NCI-H2107 treated with DMSO at 0.1 percent for 48 hours (cell line): ENCODE data around the gene PDE9A.

Source experiments
- DNase-seq: peaks from one replicate; lab custom pipeline; 2025; ENCODE audit not compliant: unreplicated experiment; lab: John Stamatoyannopoulos, UW

Gene PDE9A

DNA sequence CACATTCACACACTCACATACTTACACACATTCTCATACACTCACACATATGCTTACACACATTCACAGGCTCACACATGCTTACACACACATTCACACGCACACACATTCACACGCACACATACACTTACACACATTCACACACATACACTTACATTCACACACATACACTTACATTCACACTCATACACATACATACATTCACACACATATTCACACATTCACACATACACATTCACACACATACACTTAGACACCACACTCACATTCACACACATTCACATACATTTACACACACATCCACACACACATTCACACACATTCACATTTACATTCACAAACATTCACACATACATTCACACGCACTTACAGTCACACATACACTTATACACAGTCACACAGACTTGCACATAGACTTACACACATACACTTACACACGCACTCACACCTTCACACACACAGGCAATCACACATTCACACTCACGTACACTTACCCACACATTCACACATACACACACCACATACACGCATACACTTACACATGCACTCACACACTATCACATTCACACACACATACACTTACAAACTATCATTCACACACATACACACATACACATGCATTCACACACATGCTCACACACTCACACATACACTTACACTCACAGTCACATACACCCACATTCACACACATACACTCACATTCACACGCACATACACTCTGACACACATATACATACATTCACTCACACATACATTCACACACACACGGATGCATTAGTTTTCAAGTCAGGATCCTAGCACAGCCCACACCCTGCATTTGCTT, 16.8 kb downstream of the PDE9A start:
- DNase-seq: no peak

DNA sequence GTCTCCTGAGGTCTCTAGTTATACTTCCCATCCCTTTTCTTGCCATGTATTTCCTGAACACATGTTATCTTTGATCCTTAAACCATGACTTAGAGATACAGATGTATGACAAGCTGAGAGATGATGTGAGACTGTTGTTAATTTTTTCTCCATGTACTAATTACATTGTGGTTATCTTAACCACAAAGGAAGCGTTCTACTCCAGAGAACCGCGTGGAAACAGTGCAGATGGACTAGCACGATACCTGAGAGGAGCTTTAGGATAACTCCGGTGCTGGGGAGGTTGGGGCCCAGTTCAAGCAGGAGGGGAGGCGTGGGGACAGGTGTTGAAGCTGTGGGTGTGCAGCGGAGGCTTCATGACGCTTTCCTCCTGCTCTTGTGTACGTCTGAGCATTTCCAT, 17.5 kb downstream of the PDE9A start:
- peak; percentile 65 for DNase-seq

DNA sequence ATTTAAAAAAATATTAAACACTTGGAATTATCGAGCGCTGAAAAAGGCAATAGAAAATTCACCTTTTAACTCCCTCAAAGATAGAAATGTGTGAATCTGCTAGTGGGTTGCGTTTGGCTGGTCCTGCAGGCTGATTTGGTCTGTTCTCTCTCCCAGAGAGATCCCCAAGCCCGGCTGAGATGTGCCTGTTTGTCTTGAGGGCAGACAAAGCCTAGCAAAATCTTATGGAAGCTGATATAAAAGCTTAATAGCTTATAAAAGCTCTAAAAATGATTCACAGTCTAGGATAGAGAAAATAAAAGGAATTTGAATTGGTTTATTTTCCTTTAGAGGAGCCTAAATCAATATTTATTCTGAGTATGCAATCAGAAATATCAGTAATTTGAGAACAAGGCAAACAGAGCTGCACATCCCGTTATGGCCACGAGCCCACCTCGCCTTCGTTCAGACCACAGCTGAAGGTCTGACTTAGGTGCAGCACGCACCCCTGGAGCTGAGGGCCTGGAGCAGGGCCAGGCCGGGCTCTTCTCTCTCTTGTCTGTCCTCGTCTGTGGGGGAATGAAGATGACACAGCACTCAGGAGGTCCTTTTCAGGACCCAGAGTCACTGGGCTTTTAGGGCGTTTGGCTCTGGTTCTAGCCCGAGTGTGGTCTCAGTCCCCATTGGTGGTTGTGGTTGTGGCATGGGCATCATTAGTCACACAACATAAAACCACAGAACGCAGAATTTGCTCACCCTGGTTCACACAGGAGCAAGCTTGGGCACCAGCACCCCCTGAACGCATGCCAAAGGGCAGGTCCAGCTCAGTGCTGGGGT, 18.6 kb downstream of the PDE9A start:
- no peak for DNase-seq

DNA sequence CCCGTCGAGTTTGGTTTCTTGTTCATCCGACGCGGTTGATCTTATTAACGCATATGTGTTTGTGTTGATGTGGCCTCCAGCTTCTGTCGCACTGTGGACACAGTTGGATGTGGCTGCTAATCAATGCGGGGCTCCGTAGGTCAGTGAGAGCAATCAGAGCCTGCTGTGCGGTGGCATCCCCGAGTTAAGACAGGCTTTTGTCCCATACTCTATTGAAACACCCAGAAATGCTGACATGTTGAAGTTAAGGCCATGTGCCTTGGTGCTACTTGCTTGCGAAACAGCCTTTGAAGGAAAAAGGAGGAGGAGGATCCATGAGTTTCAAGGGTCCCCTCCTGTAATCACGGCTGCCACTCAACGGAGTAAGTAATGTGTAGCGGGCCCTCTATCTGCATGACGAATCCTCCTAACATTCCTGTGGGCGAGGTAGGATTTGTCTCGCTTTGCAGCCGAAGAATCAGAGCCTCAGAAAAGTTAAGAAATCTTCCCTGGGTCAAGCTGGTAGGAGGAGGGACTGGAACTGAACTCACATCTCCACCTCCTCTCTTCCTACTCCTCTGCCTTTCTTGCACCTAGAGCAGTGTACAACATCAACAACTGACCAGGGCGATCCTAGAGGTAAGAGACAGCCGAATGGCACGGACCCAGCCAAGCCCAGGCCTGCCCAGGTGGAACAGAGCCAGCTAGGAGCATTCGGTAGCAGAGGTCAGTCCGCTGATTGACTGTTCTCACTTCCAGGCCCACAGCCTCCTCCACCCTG, 19.5 kb downstream of the PDE9A start:
- DNase-seq: no peak

DNA sequence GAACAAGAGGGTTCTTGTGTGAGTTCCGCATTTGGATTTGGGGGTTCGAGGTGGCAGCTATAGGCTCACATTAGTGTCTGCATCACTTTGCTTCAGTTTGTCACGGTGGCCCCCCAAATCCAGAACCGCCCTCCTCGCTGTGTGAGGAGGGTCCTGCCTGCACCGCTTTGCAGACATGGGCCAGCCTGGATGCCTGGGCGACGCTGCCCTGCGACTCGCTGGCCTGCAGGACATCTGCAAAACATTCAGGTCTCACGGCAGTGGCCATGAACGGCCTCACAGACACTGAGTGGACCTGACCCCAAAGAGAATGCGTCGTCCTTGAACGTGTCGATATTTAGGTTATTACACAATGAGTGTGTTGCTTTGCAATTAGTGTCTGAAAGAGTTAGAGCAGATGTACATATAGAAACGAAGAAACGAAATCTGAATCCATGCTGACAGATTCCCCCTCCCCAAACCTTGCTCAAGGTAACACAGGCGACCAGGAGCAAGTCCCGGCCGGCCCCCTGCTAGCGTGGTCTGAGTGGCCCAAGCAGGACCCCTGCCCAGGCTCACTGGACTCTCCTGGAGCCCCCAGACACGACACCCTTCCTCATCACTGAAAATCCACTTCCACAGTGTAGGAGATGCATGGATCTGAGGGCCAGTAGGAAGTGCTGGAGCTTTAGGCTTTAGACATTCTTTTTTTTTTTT, 20.4 kb downstream of the PDE9A start:
- no peak for DNase-seq

DNA sequence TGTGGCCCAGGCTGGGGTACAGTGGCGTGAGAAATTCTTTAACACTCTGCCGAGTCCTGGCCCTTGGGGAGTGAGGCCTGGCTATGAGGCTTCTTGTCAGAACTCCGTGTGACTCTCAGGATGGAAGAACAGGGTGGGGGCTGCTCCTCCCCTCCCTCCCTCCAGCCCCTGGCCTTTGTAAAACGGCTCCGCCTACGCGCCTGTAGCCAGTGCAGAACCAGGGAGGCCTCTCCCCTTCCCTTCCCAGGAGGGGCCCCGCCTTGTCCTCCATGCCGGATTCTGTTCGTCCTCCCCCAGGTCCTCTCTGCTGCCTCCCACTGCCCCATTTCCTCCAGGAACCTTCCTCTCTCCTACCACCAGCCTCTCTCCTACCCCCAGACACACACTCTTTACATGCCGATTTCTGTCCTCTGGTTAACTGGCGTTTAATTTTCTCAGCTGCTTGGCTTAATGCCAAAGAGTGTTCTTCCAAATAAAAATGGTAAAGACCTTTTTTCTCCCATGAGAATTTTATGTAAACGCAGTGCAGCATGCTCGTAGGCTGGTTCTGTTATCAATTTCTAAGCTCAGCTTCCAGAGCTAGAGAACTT, 21.0 kb downstream of the PDE9A start:
- DNase-seq: no peak

DNA sequence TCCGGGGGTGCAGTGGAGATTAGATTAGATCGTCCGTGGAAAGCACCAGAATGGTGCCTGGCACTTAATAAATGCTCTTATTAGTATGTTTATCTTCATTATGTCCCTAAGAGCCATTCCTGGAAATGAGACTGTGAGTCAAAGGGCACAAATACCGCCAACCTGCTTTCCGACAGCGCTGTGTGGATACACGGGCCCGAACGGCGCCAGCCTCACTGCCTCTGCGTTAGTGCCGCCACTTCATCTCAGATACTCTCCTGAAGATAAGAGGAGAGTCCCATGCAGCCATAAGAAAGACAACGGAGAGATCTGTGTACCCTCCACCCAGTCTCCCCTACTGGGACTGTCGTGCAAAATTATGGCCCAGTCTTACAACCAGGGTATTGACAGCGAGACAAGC, 22.0 kb downstream of the PDE9A start:
- no peak for DNase-seq

DNA sequence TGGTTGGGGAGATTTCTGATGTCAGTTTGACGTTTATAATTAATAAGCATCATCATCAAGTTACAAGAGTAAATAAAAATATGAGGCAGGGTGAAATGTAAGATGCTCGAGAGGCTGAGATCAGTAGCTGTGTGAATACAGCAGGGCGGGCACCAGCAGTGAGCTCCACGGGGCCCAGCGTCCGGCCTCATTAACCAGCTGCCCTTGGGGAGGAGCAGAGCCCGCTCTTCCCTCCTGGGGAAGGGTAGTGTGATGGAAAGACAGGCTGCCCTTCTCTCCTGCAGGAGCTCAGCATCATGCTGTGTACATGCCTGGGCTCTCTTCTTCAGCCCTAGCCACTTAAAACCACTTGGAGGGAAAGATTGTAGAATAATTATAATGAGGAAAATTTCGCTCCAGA, 23.4 kb downstream of the PDE9A start:
- DNase-seq: no peak

DNA sequence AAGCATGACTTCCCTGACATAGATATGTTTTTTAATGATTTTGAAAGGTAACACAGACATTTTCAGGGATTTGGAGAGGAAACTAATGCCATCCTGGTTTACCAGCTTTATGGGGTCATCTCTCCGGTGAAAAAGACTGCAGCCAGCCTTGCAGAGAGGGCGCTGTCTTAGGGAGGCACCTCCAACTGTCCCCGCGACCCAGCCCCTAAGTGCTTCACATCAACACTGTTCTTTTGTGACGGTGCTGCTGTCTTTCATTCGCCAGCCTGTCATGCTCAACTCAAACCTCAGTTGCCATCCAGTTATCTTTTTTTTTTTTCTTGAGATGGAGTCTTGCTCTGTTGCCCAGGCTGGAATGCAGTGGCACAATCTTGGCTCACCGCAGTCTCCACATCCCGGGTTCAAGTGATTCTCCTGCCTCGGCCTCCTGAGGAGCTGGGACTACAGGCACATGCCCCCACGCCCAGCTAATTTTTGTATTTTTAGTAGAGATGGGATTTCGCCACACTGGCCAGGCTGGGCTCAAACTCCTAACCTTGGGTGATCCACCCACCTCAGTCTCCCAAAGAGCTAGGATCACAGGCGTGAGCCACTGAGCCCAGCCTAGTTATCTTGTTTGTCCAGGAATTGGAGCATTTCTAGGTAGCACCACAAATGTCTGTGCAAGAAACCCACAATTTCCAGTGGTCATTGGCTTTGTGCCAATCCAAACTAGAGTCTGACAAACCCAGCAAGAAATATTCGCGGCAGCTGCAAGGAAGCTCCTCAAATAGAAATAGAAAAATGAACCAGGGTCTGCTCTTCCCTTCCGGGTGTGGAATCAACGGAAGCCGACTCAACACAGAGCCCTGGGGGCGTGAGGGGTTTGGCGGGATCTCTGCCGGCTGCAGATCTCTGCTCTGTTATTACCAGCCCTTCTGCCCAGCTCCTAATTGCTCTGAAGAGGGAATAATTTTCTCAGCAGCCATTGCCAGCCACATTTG, 24.2 kb downstream of the PDE9A start:
- DNase-seq: no peak

DNA sequence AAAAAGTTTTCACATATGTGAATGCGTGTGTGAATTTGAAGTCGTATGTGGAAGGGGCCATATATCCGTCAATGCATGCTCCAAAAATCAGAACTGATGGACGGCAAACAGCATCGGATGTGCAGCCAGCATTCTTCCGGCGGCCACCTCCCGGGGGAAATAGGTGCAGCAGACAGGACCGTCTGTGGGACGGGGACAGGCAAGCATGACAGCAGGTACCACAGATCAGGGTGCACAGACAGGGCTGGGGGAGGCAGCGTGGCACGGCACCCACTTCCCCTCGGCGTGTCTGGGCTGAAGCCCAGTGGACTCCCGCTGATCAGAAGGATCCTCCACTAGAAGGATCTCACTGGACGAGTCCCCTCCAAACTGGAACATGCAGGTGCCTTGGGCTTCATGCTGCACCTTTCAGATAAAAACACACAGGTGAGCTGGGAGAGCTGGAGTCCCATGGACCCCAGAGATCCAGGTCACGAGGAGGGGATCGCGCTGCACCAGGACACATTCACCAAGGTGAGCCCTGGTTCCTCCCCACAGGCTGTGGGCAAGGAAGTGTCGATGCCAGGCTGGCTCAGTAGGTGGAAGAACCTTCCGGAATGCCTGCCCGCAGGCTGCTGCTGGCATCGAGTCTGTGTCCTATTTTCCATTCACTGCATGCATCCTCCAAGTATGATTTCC, 25.3 kb downstream of the PDE9A start:
- no peak for DNase-seq

DNA sequence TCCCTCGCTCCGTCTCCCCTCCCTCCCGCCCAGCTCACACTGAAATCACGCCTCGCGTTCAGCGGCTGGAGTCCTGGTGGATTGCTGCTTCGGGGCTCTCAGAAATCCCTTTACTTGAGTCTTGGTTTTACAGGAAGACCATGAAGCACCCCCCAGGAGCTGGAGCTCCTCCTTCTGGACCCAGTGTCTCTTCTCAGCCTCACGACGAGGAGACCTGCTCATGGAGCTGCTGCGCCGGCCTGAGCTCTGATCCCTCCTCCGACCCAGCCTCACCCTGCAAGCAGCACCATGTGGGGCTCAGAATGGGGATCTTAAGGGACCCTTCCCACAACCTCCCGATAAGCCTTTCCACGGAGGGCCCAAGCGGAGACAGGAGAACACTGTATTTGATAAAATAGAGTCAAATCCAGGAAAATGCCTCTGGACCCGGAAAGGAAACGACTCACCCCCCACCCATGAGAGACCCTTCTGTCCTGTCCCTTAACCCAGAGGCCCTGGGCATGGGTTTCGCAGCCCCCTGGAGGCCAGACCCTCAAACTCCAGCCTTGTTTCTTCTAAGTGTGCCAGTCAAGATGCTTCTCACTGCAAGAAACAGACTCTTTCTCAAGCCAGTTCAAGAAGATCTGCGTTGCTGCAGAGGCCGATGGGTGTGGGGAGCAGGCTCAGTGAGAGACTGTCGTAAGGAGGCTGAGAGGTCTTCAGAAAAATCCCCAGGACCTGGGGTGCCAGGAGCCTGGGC, 26.1 kb downstream of the PDE9A start:
- DNase-seq: no peak

DNA sequence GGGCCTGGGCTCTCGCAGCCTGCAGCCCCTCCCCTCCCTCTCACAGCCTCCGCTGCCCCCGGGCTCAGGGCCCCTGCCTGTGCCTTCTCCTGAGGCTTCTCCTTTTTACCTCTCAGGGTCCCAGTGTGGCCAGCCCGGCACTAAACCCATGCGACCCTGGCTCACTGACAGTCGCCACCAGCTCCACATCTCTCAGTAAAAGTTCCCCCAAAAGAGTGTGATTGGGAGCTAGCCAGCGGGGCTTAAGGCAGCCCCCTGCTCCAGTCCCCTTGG, 26.6 kb downstream of the PDE9A start:
- no peak for DNase-seq

DNA sequence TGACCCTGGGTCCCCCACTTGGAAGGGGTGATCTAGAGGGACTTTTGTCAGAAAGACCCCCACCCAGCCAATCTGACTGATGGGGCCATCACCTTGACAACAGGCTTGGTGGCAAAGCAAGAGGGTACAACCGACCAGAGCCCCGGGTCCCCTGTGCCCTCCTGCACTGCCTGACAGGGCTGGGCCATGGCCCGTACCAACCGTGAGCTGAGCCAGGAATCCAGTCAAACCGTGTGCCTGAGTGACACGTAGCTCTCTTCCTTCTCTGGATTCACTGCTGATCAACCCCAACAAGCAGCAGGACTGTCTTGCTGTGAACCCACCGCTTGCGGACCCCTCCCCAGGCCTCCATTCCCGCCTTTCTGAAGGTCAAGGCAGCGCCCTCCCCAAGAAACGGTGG, 27.0 kb downstream of the PDE9A start:
- DNase-seq: no peak

DNA sequence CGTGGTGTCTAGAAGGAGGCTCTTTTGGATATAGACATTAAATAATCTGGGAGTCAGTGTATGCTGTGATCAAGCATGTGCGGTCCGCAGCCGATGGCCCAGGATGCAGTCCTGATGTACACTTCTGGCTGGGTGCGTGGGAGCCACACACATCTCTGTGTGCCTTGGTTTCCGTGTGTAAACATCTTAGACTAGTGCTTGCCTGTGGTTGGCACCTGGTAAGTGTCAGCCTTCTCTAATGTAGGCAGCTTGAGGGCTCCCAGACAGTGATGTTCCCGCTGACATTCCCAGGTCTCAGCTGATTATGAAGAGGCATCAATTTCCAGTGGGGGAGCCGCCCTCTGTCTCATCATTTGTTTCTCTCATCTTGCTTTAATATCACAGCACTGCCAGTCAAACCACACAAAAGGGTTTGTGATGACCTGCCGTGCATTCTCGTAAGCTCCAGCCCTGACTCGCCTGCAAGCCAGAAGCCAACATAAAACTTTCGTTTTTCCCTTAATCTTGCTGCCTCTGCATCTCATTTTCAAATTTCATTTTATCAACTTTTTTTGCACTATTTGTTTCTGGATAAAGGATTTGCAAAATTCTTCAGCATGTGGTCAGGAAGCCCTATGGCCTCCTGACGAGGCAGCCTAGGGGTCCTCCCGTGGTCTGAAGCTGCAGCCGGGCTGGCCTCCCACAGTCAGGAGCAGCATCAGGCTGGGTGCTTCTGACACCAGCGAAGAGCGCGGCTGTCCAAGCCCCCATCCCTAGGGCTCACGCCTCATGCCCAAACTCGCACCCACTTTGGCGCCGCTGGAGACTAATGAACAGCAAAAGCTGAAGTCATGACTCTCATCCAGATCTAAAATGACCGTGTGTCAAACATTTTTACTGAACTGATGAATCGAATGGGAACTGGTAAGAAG, 28.1 kb downstream of the PDE9A start:
- no peak for DNase-seq

DNA sequence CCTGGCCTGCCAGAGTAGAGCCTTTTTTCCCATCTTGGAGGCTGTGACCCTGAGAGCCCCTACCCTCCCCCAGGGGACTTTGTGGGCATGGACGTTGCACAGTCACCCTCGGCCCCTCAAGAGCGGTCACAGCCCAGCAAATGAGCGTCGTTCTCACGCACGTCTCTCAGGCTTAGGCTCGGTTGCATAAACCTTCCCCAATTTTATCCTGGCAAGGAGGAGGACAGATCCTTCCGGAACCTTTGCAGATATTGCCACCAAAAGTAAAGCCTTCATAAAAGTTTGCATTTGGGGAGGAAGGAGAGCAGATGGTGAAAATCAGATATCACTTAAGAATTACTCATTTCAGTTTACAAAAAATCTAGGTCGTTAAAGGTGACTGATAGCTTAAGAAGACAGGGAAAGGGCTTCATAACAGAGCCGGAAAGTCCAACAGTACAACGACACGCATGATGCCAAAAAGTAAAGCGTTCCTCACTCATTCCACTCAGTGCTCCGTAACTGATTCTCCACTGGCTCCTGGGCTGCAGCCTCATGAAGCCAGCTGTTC, 29.3 kb downstream of the PDE9A start:
- no peak for DNase-seq

DNA sequence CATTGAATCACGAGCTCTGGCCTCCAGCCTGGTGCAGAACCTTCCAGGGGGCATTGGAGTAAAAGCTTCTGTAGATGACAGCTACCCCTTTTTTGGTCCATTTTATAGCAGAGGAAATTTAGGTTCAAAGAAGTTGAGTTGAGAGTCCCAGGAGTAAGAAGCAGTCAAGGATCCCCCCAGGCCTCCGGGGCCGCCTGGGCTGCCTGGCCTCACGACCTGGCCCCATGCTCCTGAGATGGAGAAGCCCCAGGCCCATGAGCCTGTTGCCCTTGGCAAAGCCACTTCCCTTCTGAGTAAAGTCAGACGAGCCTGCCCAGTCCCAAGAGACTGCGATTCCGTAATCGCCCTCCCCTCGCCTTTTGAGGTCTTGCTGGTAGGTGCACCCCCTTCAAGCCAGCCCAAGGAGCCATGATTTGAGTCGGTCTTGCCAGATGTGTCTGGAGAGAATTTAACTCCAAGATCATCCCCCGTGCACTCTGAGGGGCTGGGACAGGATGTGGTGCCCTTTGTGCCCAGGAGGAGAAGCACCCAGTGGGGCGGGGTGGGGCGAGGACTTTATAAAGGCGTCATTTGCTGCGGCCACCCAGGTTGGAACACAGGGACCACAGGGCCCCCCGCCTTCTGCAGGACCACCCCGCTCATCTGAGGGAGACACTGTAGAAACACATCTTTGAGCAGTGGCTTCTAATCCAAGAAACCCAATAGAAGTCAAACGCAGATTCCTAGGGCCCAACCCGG, 30.1 kb downstream of the PDE9A start:
- DNase-seq: no peak
